ENCODE measurements around the gene RHBDD1.
"Not testable (repeated sequence)": the region's sequence is repeated elsewhere in the genome, so short reads cannot be mapped to it uniquely, and the experiment has no call there.

Gene RHBDD1

DNA sequence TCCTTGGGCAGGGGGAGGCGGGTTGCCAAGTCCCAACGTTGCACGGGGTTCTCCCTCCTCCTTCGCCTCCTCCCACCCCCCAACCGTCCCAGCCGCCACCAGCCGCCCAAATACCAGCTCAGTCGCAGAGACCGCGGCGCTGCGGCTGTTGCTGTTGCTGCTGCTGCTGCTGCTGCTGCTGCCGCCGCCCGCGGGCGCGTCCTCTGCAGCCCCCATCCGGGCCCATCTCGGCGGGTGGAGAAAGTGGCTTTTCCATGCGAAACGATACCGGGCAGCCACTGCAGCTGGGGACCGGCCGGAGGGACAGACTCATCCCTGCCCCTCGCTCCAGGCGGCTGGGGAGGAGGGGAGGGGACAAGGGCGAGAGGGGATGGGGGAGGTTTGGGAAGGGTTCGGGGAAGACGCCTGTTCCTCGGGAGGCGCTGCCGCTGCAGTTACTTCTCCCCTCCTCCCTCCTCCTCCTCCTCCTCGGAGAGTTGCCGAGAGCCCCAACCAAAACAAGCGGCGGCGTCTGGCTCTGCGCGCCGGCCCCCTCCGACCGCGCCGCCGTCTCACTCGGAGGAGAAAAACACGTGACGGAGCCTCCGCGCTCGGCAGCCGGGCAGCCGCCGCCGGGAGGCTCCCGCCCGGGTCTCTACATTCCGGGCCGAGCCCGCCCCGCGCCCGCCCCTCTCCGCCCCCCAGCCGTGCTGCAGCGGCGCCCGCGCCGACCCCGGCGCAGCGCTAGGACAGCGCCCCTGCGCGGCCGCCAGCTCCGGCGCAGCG lies 36.5 kb upstream of the RHBDD1 start, which contains the start of gene IRS1:
Gene IRS1 (minus strand): TSS at position 610 of the 765 bp plus-strand sequence. CDS start 1,082 bp downstream, outside the sequence.
- peak; percentile 85 for DNase-seq (ENCODE audit: low read depth, low spot score)

- DNase-seq (ENCODE audit: low read depth, low spot score) = peak; percentile 47
These were observed 35.6 kb upstream of the RHBDD1 start for GRCh38 chr2:226799976-226800940.

DNA sequence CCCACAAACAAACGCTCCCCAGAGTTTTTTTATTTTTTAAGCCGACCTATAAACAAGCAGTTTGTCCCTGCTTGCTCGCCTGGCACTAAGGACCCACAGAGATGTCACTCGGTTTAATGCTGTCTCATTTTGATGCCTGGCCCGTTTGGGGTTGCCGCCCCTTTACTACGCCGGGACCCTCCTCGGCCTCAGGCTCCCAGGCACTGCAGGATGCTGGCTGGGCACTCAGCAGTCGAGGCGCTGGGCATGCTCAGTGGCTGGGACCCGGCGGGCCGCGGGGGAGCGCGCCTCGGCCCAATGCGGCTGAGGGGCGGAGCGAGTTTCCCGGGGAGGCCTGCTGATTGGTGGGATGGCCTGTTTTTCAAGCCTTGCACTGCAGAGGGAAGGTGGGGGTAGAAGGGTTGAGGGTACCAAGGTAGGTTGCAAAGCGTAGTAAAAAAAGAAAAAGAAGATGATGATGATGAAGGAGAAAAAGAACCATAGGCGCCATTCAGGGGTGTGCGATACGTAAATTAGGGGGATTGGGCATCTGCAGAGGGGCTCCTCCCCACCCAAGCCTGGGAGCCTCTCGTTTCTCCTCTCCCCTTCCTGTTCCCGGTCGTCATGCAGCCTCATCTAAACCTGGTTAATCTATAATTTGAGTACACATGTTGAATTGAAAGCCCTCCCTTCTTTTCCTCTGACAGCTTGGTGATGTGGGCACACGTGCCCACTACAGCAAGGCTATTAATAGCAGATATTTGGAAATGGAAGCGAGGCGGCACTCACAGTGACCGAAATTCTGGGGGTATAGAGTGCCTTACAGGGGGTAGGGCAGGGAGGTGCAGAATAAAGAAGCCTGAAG lies 34.7 kb upstream of the RHBDD1 start:
- DNase-seq (ENCODE audit: low read depth, low spot score) = peak; percentile 96

- DNase-seq (ENCODE audit: low read depth, low spot score) = no peak
These were observed 33.3 kb upstream of the RHBDD1 start for GRCh38 chr2:226802573-226802972.

- no peak for DNase-seq (ENCODE audit: low read depth, low spot score)
These were observed 32.4 kb upstream of the RHBDD1 start for GRCh38 chr2:226803410-226803809.

GRCh38 chr2:226813148-226813701 lies 22.6 kb upstream of the RHBDD1 start:
- no peak for DNase-seq (ENCODE audit: low read depth, low spot score)

GRCh38 chr2:226818930-226819329 lies 16.9 kb upstream of the RHBDD1 start:
- DNase-seq (ENCODE audit: low read depth, low spot score) = no peak

DNA sequence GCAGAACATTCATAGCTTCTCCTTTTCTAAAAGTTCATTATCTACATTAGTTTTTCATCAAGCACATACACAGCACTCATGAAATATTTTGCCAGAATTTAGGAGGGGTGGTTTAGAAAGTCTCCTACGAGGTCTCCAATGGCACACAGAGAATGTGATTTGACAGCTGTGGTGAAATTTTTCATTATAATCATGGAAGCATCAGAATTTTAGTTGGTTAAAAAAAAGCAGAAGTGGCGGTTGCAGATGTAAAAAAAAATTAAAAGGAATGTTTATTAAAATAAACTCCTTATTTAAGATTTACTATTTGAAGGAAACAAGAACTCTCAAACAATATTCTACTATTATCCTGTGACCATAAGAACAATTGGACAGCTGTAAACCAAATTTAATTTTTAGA lies 10.8 kb upstream of the RHBDD1 start:
- DNase-seq (ENCODE audit: low read depth, low spot score) = no peak

DNA sequence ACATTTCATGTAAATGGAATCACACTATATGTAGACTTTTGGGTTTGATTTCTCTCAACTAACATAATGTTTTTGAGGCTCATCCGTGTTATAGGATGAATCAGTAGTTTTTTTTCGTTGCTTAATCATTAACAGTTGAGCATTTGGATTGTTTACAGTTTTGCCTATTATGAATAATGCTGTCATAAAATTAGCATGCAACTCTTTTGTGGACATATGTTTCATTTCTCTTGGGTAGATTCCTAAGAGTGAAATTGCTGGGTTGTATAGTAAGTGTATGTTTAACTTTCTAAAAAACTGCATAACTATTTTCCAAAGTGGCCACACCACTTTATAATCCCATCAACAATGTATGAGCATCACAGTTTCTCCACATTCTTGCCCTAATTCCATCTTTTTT lies 7.7 kb upstream of the RHBDD1 start:
- DNase-seq (ENCODE audit: low read depth, low spot score) = no peak

GRCh38 chr2:226829721-226830631 lies 5.9 kb upstream of the RHBDD1 start:
- DNase-seq (ENCODE audit: low read depth, low spot score) = no peak

DNA sequence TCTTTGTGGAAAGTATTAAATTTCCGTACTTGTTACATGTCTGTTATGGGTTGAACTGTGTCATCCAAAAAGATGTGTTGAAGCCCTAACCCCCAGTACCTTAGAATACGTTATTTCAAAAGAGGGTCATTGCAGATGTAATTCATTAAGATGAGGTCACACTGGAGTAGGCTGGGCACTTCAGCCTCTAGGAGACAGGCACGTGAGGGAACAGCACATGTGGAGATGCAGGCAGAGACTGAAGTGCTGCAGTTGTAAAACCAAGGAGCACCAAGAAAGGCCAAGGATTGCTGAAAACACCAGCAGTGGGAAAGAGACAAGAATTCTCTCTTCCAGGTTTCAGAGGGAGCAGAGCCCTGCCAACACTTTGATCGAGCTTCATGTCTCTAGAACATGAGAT lies 4.6 kb upstream of the RHBDD1 start:
- no peak for DNase-seq (ENCODE audit: low read depth, low spot score)

GRCh38 chr2:226832061-226832460 lies 3.8 kb upstream of the RHBDD1 start:
- DNase-seq (ENCODE audit: low read depth, low spot score) = no peak

- not testable (repeated sequence) for DNase-seq (ENCODE audit: low read depth, low spot score)
These were observed 974 bp upstream of the RHBDD1 start for GRCh38 chr2:226834880-226835279.

DNA sequence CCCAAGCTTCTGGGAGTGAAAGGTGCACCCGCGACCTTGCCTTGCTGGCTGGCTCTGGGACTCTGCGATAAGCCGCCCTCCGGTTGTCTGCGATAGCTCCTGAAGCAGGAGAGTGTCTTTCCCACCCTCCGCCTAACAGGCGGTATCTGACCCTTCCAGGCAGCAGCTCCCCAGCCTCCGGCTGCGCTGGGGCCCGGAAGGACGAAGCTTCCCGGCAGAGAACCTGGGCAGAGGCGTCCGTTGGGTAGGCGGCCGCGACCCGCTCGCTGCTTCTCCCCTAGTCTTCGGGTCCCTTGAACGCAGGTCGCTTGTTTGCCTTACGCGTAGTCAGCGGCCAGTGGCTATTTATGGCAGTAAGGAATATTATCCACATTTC lies 446 bp upstream of the RHBDD1 start:
- DNase-seq (ENCODE audit: low read depth, low spot score) = no peak

DNA sequence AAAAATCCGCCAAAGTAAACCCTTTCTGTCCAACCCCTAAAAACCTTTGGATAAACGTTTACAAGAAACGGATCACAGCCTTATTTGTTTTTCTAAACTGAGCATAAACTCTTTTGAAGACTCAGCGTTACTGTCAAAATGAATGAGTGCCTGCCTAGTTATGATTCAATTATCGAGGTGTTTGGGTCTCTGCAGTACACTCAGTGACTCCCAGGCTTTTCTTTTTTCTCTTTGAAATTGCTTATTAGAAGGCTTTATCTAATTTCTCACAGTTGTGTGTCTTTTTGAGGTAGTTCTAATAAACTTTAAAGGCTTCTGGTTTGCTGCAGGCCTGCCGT lies 663 bp downstream of the RHBDD1 start:
- DNase-seq (ENCODE audit: low read depth, low spot score) = no peak

GRCh38 chr2:226837334-226837733 lies 1.5 kb downstream of the RHBDD1 start:
- no peak for DNase-seq (ENCODE audit: low read depth, low spot score)

DNA sequence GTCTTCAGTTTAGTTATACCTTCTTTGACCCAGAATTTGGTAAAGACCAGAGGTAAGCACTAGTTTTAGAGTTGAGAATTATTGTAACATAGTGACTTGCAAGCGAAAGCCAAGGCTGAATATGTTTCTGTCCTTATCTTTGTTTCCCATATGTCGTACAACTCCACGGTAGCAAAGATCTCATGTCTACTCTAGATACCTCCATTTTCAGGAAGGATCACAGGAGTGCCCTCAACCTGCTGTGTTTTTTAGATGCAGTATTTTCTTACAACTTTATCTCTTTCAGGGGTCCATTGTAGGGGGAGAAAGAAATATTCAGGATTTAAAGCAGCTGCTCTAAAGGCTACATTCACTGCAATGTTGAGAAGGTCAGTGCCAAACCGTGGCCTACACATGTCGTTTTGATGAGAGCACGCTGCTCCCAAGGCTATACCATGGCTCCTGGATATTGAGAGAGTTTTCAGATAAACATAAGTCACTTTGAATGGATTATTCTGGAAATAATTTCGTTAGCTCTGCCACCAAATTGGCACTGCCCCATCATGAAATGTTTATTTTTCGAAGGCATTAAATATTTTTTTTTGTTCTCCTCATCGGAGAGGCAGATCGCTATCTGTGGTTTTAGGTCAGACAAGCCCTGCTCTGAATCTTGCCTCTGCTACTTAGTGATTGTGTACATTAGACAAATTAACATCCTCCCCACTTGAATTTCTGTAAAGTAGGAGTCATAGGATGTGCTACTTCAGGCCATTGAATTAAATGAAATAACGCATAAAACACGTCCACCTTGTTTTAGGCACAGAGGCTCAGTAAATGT lies 2.1 kb downstream of the RHBDD1 start:
- no peak for DNase-seq (ENCODE audit: low read depth, low spot score)

GRCh38 chr2:226838722-226839121 lies 2.9 kb downstream of the RHBDD1 start:
- no peak for DNase-seq (ENCODE audit: low read depth, low spot score)

DNA sequence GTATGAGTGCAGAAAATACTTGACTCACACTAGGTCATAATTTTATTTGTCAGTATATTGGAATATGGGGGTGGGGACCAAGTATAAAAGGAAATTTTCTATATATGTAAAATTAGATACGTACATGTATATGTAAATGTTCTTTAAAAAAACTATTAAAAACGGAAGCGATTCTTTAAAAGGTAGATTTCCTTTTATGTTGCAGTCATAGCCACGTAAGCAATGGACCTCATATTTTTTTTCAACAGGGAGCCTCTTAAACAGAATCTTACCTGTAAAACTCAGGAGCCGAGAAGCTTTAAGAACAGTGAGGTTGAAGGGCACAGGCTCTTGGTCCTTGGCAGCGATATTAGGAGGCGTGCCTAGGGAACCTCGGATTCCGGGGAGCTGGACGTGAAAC lies 3.3 kb downstream of the RHBDD1 start:
- no peak for DNase-seq (ENCODE audit: low read depth, low spot score)

- no peak for DNase-seq (ENCODE audit: low read depth, low spot score)
These were observed 4.1 kb downstream of the RHBDD1 start for GRCh38 chr2:226839951-226840350.
